K562 (cell line): ENCODE measurements around the gene DDX54. TPM values are rescaled to one million over a fixed set of nuclear protein-coding genes. Genes with fewer than 3 reads are reported as not detected.

Experiments
- ATAC-seq: fragments of 200-7000 bp; cut with Tn5 transposase; 3 replicates; pipeline ENCODE4 v1.9.1; 2020; ENCODE audit warnings: moderate library complexity
- BruUV-seq: library from RNA; stranded (reverse); fragments of 400-500 nt; replicated peaks from 2 replicates; lab custom pipeline; 2021; lab: Mats Ljungman, UMichigan
- CTCF ChIA-PET: fragments of 300-600 bp; formaldehyde crosslinking; extraction: SDS; loops from one replicate; lab custom pipeline; 2021; ENCODE audit warnings: low intra/inter-chr PET ratio; lab: Yijun Ruan, JAX
- POLR2A ChIA-PET: fragments of 300-600, 350-650 bp; sonication (Branson Sonifier 250); formaldehyde crosslinking; extraction: SDS; loops from one replicate; lab custom pipeline; 2021; ENCODE audit warnings: antibody characterized with exemption, inconsistent platforms; lab: Yijun Ruan, JAX
- DNase-seq, 4 experiments: peaks; one replicate each; pipeline versions ENCODE4 v3.0.0 to v3.0.0-alpha.2; 2011 to 2018; ENCODE audit warnings: low spot score in 3 of 4, mixed read lengths in 3 of 4; ENCODE audit errors: extremely low read depth in 1 of 4
- FAIRE-seq: peaks from 2 replicates; lab custom pipeline; 2011; peaks lifted over from hg19 to GRCh38; lab: Jason Lieb, UNC
- H2AFZ ChIP-seq: 2 replicates; pipeline ENCODE4 v1.6.0; 2011; ENCODE audit warnings: low read depth, low read length, control low read depth, inconsistent platforms
- H3K27ac ChIP-seq: fragments of 200-600 bp; 3 replicates; pipeline ENCODE4 v1.8.0; 2011; ENCODE audit warnings: low read depth, mild to moderate bottlenecking, control low read depth, inconsistent platforms, low read length, moderate library complexity, mixed read lengths; ENCODE audit errors: extremely low read depth
- H3K27me3 ChIP-seq, 2 experiments: fragments of 300-600 bp in 1 of 2; 2 replicates in 1 of 2; 3 replicates in 1 of 2; pipeline versions ENCODE4 v1.6.0 to v1.8.0; 2011; ENCODE audit warnings: inconsistent platforms in 2 of 2, low read length in 2 of 2, mild to moderate bottlenecking in 1 of 2, mixed read lengths in 1 of 2, moderate library complexity in 1 of 2; ENCODE audit not compliant: control insufficient read depth in 2 of 2, insufficient read depth in 2 of 2
- H3K36me3 ChIP-seq: fragments of 300-600 bp; 3 replicates; pipeline ENCODE4 v1.8.0; 2011; ENCODE audit warnings: mild to moderate bottlenecking, low read length, inconsistent platforms; ENCODE audit not compliant: control insufficient read depth, insufficient read depth
- H3K4me1 ChIP-seq, 2 experiments: fragments of 200-600 bp in 1 of 2; replicated peaks in 1 of 2; 2 replicates in 1 of 2; 3 replicates in 1 of 2; pipeline versions ENCODE4 v1.5.1 to v1.8.0; 2011; ENCODE audit warnings: inconsistent platforms in 2 of 2, low read length in 2 of 2, mild to moderate bottlenecking in 1 of 2, mixed read lengths in 1 of 2, moderate library complexity in 1 of 2; ENCODE audit not compliant: control insufficient read depth in 2 of 2, insufficient read depth in 2 of 2
- H3K4me2 ChIP-seq: 2 replicates; pipeline ENCODE4 v1.6.1; 2011; ENCODE audit warnings: low read length, control low read depth, inconsistent platforms, mixed read lengths; ENCODE audit not compliant: insufficient read depth
- H3K4me3 ChIP-seq: fragments of 200-600 bp; sonication (generic), shearing (Covaris generic); 2 replicates; pipeline ENCODE4 v1.5.1; 2016; ENCODE audit warnings: control low read depth, inconsistent platforms
- H3K79me2 ChIP-seq: fragments of 200-600 bp; 3 replicates; pipeline ENCODE4 v1.8.0; 2011; ENCODE audit warnings: low read length, inconsistent platforms; ENCODE audit not compliant: control insufficient read depth, insufficient read depth
- H3K9ac ChIP-seq, 2 experiments: 2 replicates each; pipeline versions ENCODE4 v1.6.0 to v1.6.1; 2011; ENCODE audit warnings: low read depth in 2 of 2, low read length in 2 of 2, control low read depth in 1 of 2, inconsistent platforms in 1 of 2, mild to moderate bottlenecking in 1 of 2, mixed read lengths in 1 of 2; ENCODE audit not compliant: insufficient read depth in 1 of 2
- H3K9me1 ChIP-seq: one replicate; pipeline ENCODE4 v1.6.0; 2011; ENCODE audit warnings: inconsistent platforms, mild to moderate bottlenecking, low read length, moderate library complexity; ENCODE audit not compliant: control insufficient read depth, insufficient read depth
- H3K9me3 ChIP-seq: replicated peaks from 2 replicates; pipeline ENCODE4 v1.5.1; 2011; ENCODE audit warnings: low read depth, low read length, inconsistent platforms; ENCODE audit not compliant: control insufficient read depth, insufficient read depth
- H4K20me1 ChIP-seq: replicated peaks from 2 replicates; pipeline ENCODE4 v1.6.1; 2011; ENCODE audit warnings: low read length, inconsistent platforms, mixed read lengths; ENCODE audit not compliant: control insufficient read depth, insufficient read depth
- GTF2A2 ChIP-seq: IDR thresholded peaks from 2 replicates; pipeline ENCODE4 v1.6.1; 2016; ENCODE audit warnings: mild to moderate bottlenecking, missing genetic modification characterization, missing compliant biosample characterization
- KHSRP ChIP-seq: fragments of 450-650 bp; IDR thresholded peaks from 2 replicates; pipeline ENCODE4 v1.6.1; 2017
- MXI1 ChIP-seq: IDR thresholded peaks from 2 replicates; pipeline ENCODE4 v1.6.1; 2011; ENCODE audit warnings: low read depth, mild to moderate bottlenecking, improper control_type of control experiment, low read length
- NFE2 ChIP-seq: IDR thresholded peaks from 2 replicates; pipeline ENCODE4 v1.6.1; 2014; ENCODE audit warnings: antibody characterized with exemption, low read depth
- POLR2AphosphoS5 ChIP-seq: IDR thresholded peaks from 2 replicates; pipeline ENCODE4 v1.6.1; 2011; ENCODE audit warnings: mild to moderate bottlenecking, low read depth, low read length, moderate library complexity; ENCODE audit not compliant: control insufficient read depth, insufficient read depth
- TFAM ChIP-seq: fragments of 250-450 bp; sonication (Bioruptor Pico); conservative IDR thresholded peaks from 2 replicates; pipeline ENCODE4 v1.5.0; 2021; ENCODE audit warnings: mild to moderate bottlenecking, moderate library complexity
- YY1 ChIP-seq, 3 experiments: IDR thresholded peaks; 2 replicates each; pipeline ENCODE4 v1.6.1; 2011; ENCODE audit warnings: low read length in 2 of 3, mild to moderate bottlenecking in 2 of 3, moderate library complexity in 2 of 3, borderline replicate concordance in 1 of 3, control low read depth in 1 of 3, low read depth in 1 of 3; ENCODE audit not compliant: insufficient read depth in 3 of 3, insufficient replicate concordance in 2 of 3, control insufficient read depth in 1 of 3, insufficient read length in 1 of 3; ENCODE audit errors: extremely low read depth in 1 of 3
- ZNF12 ChIP-seq: sonication (generic); formaldehyde crosslinking; IDR thresholded peaks from 2 replicates; pipeline ENCODE4 v1.4.0; 2020; ENCODE audit warnings: mild to moderate bottlenecking, missing genetic modification reagents
- WGBS: fragments of 100-300 bp; shearing (Covaris generic); methylation state at CpG from one replicate; pipeline ENCODE4 v1.1.6; 2016; ENCODE audit warnings: low coverage, mixed read lengths; ENCODE audit not compliant: insufficient coverage; ENCODE audit errors: missing lambda C conversion rate; 5-methylcytosine and 5-hydroxymethylcytosine counted together
- in situ Hi-C: fragments of 300-500 bp; cut with MboI; formaldehyde crosslinking; loops from 4 replicates; pipeline ENCODE4 v1.15.0; 2018; ENCODE audit warnings: inconsistent platforms, mixed read lengths
- intact Hi-C: fragments of 100-400 bp; cut with micrococcal nuclease; formaldehyde crosslinking; loops from 2 replicates; pipeline ENCODE4 v1.14.2; 2022
- polyA plus RNA-seq, 8 experiments: library from polyadenylated mRNA; depleted of rRNA in 4 of 8; stranded (reverse) in 5 of 8; unstranded in 3 of 8; fragments of >200 nt; fragmentation: Nextera tagmentation in 2 of 8; fragmentation: Illumina TruSeq in 1 of 8; extraction: Ambion mirVana in 2 of 8; extraction: Trizol in 1 of 8; gene quantifications; 2 replicates each; pipeline versions ENCODE4 v1.2.1 to v1.2.3, GENCODE V29; 2011 to 2014; ENCODE audit warnings: inconsistent platforms in 1 of 8, missing spikeins in 1 of 8
- total RNA-seq, 7 experiments: library from RNA; depleted of rRNA in 6 of 7; stranded (reverse); fragments of >200 nt in 6 of 7; fragmentation: Illumina TruSeq in 2 of 7; extraction: Trizol in 2 of 7; gene quantifications; 2 replicates each; pipeline versions ENCODE4 v1.2.1 to v1.2.3, GENCODE V29; 2011 to 2021; ENCODE audit warnings: low replicate concordance in 1 of 7

DDX54 gene
- total and polyA plus RNA-seq, 9 of the 15 experiments (the other 6 are each of a cell fraction or from before 2014, with no cell fraction given) = 1.4 to 135 (median 51.4) TPM

GRCh38 chr12:113203852-113204760, 18.8 kb upstream of the DDX54 start (continued):
- TF ChIP-seq TFAM (CRISPR knock-in tag) (no peak), NFE2 (peak; percentile 24; the same call in 1 of the 2 replicates), GTF2A2 (tag) (no peak), KHSRP (no peak), POLR2AphosphoS5 (no peak)

GRCh38 chr12:113202300-113203075, 17.2 kb upstream of the DDX54 start:
- Histone ChIP-seq H3K27me3 (no peaks in the 10 kb centered on the region), H3K4me2 (no peak overlapping the region), H3K9me3 (no peaks in the 10 kb centered on the region), H4K20me1 (no peaks in the 10 kb centered on the region), H3K79me2 (no peaks in the 10 kb centered on the region), H3K9ac (no peak overlapping the region; a peak in 1 of 4 replicates), H3K4me3 (no peak overlapping the region), H3K9me1 (no peaks in the 10 kb centered on the region), H3K36me3 (no peaks in the 10 kb centered on the region), H3K27ac (no peak overlapping the region), H2AFZ (no peak overlapping the region), H3K4me1 (peaks cover 13 to 15% of the 10 kb centered on the region in 2 experiments)
- POLR2A ChIA-PET = interaction anchor here (0.6 kb wide), 1 partner anchor 46 kb away, joined by 3 read pairs; no protein-coding TSS in a partner anchor
- WGBS = 50% methylated on average over 4 of the region's 4 CpGs
- FAIRE-seq = no peak
- CTCF ChIA-PET = no interaction called here
- TF ChIP-seq YY1 (IDR thresholded peaks at IDR 0.05; ENCODE audit: borderline replicate concordance in 1 of 3, control insufficient read depth in 1 of 3, extremely low read depth in 1 of 3, insufficient read depth in 3 of 3, insufficient read length in 1 of 3, insufficient replicate concordance in 2 of 3, low read depth in 1 of 3, low read length in 2 of 3) = peak in 1 of 3 experiments; percentile 46
- peak; percentile 94 for TF ChIP-seq ZNF12 (CRISPR knock-in tag)
- no peak for TF ChIP-seq MXI1
- no TSS peak for BruUV-seq
- intact Hi-C loops = no loop called here
- peak in 1 of 4 experiments; percentile 5 for DNase-seq
- ATAC-seq = no peak
- in situ Hi-C loops = no loop called here
